Measurements from ENCODE around the gene C10orf95. TPM values are rescaled to one million over a fixed set of nuclear protein-coding genes. Genes with fewer than 3 reads are reported as not detected.

C10orf95 gene
- total RNA-seq, 1 donor from 2014 or later: 3.1 TPM

- no peak for TF ChIP-seq CTCF (IDR thresholded peaks at IDR 0.05)
- Histone ChIP-seq H3K4me1 (peaks cover 15% of the 10 kb centered on the region), H3K27ac (no peak overlapping the region), H3K36me3 (no peaks in the 10 kb centered on the region), H3K27me3 (peaks cover 63% of the 10 kb centered on the region), H3K9me3 (no peaks in the 10 kb centered on the region), H3K4me3 (peak overlapping the region; percentile 32)
- ATAC-seq: peak; percentile 47
- intact Hi-C loops (cut with DNase I): no loop called here
- DNase-seq: no peak
These were observed 42.4 kb downstream of the C10orf95 start for GRCh38 chr10:102408728-102409603.

GRCh38 chr10:102408131-102408727 lies 43.1 kb downstream of the C10orf95 start:
- no peak for TF ChIP-seq CTCF (IDR thresholded peaks at IDR 0.05)
- Histone ChIP-seq H3K36me3 (no peaks in the 10 kb centered on the region), H3K27ac (no peak overlapping the region), H3K4me3 (peak overlapping the region; percentile 32), H3K9me3 (no peaks in the 10 kb centered on the region), H3K4me1 (peaks cover 15% of the 10 kb centered on the region), H3K27me3 (peaks cover 55% of the 10 kb centered on the region)
- intact Hi-C loops (cut with DNase I): no loop called here
- DNase-seq: no peak
- ATAC-seq: no peak

GRCh38 chr10:102407425-102408130 lies 43.8 kb downstream of the C10orf95 start:
- no peak for ATAC-seq
- Histone ChIP-seq H3K27me3 (peaks cover 49% of the 10 kb centered on the region), H3K4me1 (peaks cover 15% of the 10 kb centered on the region), H3K27ac (no peak overlapping the region), H3K36me3 (no peaks in the 10 kb centered on the region), H3K9me3 (no peaks in the 10 kb centered on the region), H3K4me3 (no peak overlapping the region)
- no peak for DNase-seq
- TF ChIP-seq CTCF (IDR thresholded peaks at IDR 0.05): no peak
- intact Hi-C loops (cut with DNase I): no loop called here

- Histone ChIP-seq H3K9me3 (no peaks in the 10 kb centered on the region), H3K27ac (no peak overlapping the region), H3K4me1 (peaks cover 15% of the 10 kb centered on the region), H3K27me3 (peaks cover 41% of the 10 kb centered on the region), H3K36me3 (peaks cover 4% of the 10 kb centered on the region), H3K4me3 (no peak overlapping the region)
- ATAC-seq: no peak
- DNase-seq: no peak
- no peak for TF ChIP-seq CTCF (IDR thresholded peaks at IDR 0.05)
- intact Hi-C loops (cut with DNase I): no loop called here
These were observed 44.5 kb downstream of the C10orf95 start for GRCh38 chr10:102406815-102407214.

GRCh38 chr10:102405632-102406031 lies 45.7 kb downstream of the C10orf95 start:
- no peak for DNase-seq
- peaks cover 29% of the 10 kb centered on the region for H3K27me3 ChIP-seq
- H3K36me3 ChIP-seq: peaks cover 14% of the 10 kb centered on the region
- no peaks in the 10 kb centered on the region for H3K9me3 ChIP-seq
- intact Hi-C loops (cut with DNase I): no loop called here
- TF ChIP-seq CTCF (IDR thresholded peaks at IDR 0.05): no peak
- H3K27ac ChIP-seq: no peak overlapping the region
- H3K4me3 ChIP-seq: no peak overlapping the region
- ATAC-seq: no peak
- H3K4me1 ChIP-seq: peaks cover 14% of the 10 kb centered on the region
